HepG2 (cell line): Measurements from ENCODE around the gene CLRN2. TPM values are rescaled to one million over a fixed set of nuclear protein-coding genes. Genes with fewer than 3 reads are reported as not detected.

Experiments used
- ATAC-seq: fragments of 200-7000 bp; cut with Tn5 transposase; 3 replicates; pipeline ENCODE4 v1.9.1; 2020; ENCODE audit warnings: mild to moderate bottlenecking, moderate library complexity
- Bru-seq: library from RNA; stranded (reverse); fragments of 400-500 nt; gene quantifications from one replicate; lab custom pipeline; 2021; lab: Mats Ljungman, UMichigan
- BruChase-seq, 2 experiments: library from RNA; stranded (reverse); fragments of 400-500 nt; gene quantifications; one replicate each; lab custom pipeline; 2021; lab: Mats Ljungman, UMichigan
- BruUV-seq: library from RNA; stranded (reverse); fragments of 400-500 nt; replicated peaks from 2 replicates; lab custom pipeline; 2021; lab: Mats Ljungman, UMichigan
- CTCF ChIA-PET: fragments of 300-600 bp; formaldehyde crosslinking; extraction: SDS; loops from one replicate; lab custom pipeline; 2021; ENCODE audit warnings: low total read pairs, inconsistent platforms, low intra/inter-chr PET ratio; lab: Yijun Ruan, JAX
- POLR2A ChIA-PET: fragments of 350-600 bp; sonication (Branson Sonifier 250); formaldehyde crosslinking; loops from one replicate; lab custom pipeline; 2020; ENCODE audit warnings: antibody characterized with exemption, inconsistent platforms; lab: Yijun Ruan, JAX
- DNase-seq: peaks from one replicate; pipeline ENCODE4 v3.0.0-alpha.2; 2015; ENCODE audit warnings: low spot score
- FAIRE-seq: peaks from 3 replicates; lab custom pipeline; 2011; peaks lifted over from hg19 to GRCh38; lab: Jason Lieb, UNC
- H2AFZ ChIP-seq: one replicate; pipeline ENCODE4 v1.6.1; 2011; ENCODE audit warnings: low read length, inconsistent platforms
- H3K27ac ChIP-seq: fragments of 300-600 bp; 3 replicates; pipeline ENCODE4 v1.8.0; 2011; ENCODE audit warnings: mixed run types, mild to moderate bottlenecking, mixed read lengths, low read length, inconsistent platforms; ENCODE audit not compliant: insufficient read depth; ENCODE audit errors: extremely low read length
- H3K27me3 ChIP-seq, 2 experiments: fragments of 200-600 bp in 1 of 2; 2 replicates in 1 of 2; 3 replicates in 1 of 2; pipeline versions ENCODE4 v1.6.0 to v1.8.0; 2011; ENCODE audit warnings: low read length in 2 of 2, mild to moderate bottlenecking in 2 of 2, moderate library complexity in 2 of 2, inconsistent platforms in 1 of 2; ENCODE audit not compliant: insufficient read depth in 2 of 2, control insufficient read depth in 1 of 2
- H3K36me3 ChIP-seq, 2 experiments: fragments of 200-600 bp in 1 of 2; replicated peaks in 1 of 2; 2 replicates in 1 of 2; 3 replicates in 1 of 2; pipeline versions ENCODE4 v1.5.1 to v1.8.0; 2011; ENCODE audit warnings: low read length in 2 of 2, inconsistent platforms in 1 of 2; ENCODE audit not compliant: insufficient read depth in 2 of 2, control insufficient read depth in 1 of 2
- H3K4me1 ChIP-seq: 2 replicates; pipeline ENCODE4 v1.5.1; 2012; ENCODE audit warnings: low read length, inconsistent platforms; ENCODE audit not compliant: insufficient read depth
- H3K4me2 ChIP-seq: 2 replicates; pipeline ENCODE4 v1.6.0; 2011; ENCODE audit warnings: low read depth, low read length, inconsistent platforms
- H3K4me3 ChIP-seq, 3 experiments: fragments of 200-600 bp in 1 of 3; sonication (generic), shearing (Covaris generic) in 1 of 3; replicated peaks in 1 of 3; 2 replicates each; pipeline ENCODE4 v1.5.1; 2011 to 2016; ENCODE audit warnings: low read length in 3 of 3, inconsistent platforms in 2 of 3, low read depth in 2 of 3, mild to moderate bottlenecking in 2 of 3, control low read depth in 1 of 3, mixed read lengths in 1 of 3; ENCODE audit not compliant: insufficient read depth in 1 of 3
- H3K79me2 ChIP-seq: one replicate; pipeline ENCODE4 v1.6.1; 2011; ENCODE audit warnings: low read length, inconsistent platforms; ENCODE audit not compliant: insufficient read depth
- H3K9ac ChIP-seq: 2 replicates; pipeline ENCODE4 v1.6.0; 2011; ENCODE audit warnings: mild to moderate bottlenecking, low read depth, low read length, inconsistent platforms; ENCODE audit not compliant: insufficient read depth
- H3K9me3 ChIP-seq: 2 replicates; pipeline ENCODE4 v1.5.1; 2012; ENCODE audit warnings: mild to moderate bottlenecking, low read length
- H4K20me1 ChIP-seq: 2 replicates; pipeline ENCODE4 v1.6.0; 2011; ENCODE audit warnings: inconsistent platforms, mild to moderate bottlenecking, low read length, moderate library complexity; ENCODE audit not compliant: insufficient read depth
- NFE2L1 ChIP-seq: sonication (generic); formaldehyde crosslinking; IDR thresholded peaks from 2 replicates; pipeline ENCODE4 v1.4.0; 2020; ENCODE audit warnings: missing genetic modification reagents, mild to moderate bottlenecking, borderline replicate concordance
- RBAK ChIP-seq: sonication (generic); formaldehyde crosslinking; IDR thresholded peaks from 2 replicates; pipeline ENCODE4 v1.5.1; 2020; ENCODE audit warnings: mild to moderate bottlenecking, missing genetic modification reagents
- SRSF4 ChIP-seq: fragments of 200-400 bp; formaldehyde crosslinking; IDR thresholded peaks from one replicate; pipeline ENCODE4 v1.6.1; 2018; ENCODE audit warnings: mild to moderate bottlenecking, low read depth, low read length, moderate library complexity; ENCODE audit not compliant: poor library complexity, severe bottlenecking
- SSRP1 ChIP-seq: IDR thresholded peaks from 2 replicates; pipeline ENCODE4 v1.6.1; 2016; ENCODE audit warnings: control low read depth
- ZBTB42 ChIP-seq: sonication (generic); formaldehyde crosslinking; IDR thresholded peaks from 2 replicates; pipeline ENCODE4 v1.5.0; 2020; ENCODE audit warnings: mild to moderate bottlenecking, missing genetic modification reagents
- ZNF30 ChIP-seq: sonication (generic); formaldehyde crosslinking; IDR thresholded peaks from 2 replicates; pipeline ENCODE4 v1.5.0; 2020; ENCODE audit warnings: mild to moderate bottlenecking, missing genetic modification reagents
- ZNF33B ChIP-seq: sonication (generic); formaldehyde crosslinking; IDR thresholded peaks from 2 replicates; pipeline ENCODE4 v1.5.1; 2020; ENCODE audit warnings: mild to moderate bottlenecking, missing genetic modification reagents
- ZNF343 ChIP-seq: sonication (generic); formaldehyde crosslinking; IDR thresholded peaks from 2 replicates; pipeline ENCODE4 v1.4.0; 2020; ENCODE audit warnings: mild to moderate bottlenecking, missing genetic modification reagents
- ZNF607 ChIP-seq: sonication (generic); formaldehyde crosslinking; IDR thresholded peaks from 2 replicates; pipeline ENCODE4 v1.5.1; 2020; ENCODE audit warnings: missing genetic modification reagents, mild to moderate bottlenecking, borderline replicate concordance
- ZSCAN22 ChIP-seq: sonication (generic); formaldehyde crosslinking; IDR thresholded peaks from 2 replicates; pipeline ENCODE4 v1.4.0; 2020; ENCODE audit warnings: mild to moderate bottlenecking, missing genetic modification reagents
- WGBS: methylation state at CpG from one replicate; pipeline ENCODE4 v1.1.6; 2017; ENCODE audit warnings: low lambda C conversion rate; 5-methylcytosine and 5-hydroxymethylcytosine counted together
- in situ Hi-C: cut with HindIII; loops from 2 replicates; pipeline ENCODE4 v1.10.0; 2017; ENCODE audit warnings: low pct_unique_long_range_greater_than_20kb; ENCODE audit not compliant: extremely low pct_ligation_motif_present
- intact Hi-C: fragments of 100-400 bp; cut with micrococcal nuclease; formaldehyde crosslinking; loops from one replicate; pipeline ENCODE4 v1.10.0; 2022; ENCODE audit not compliant: unreplicated experiment
- long read RNA-seq, 2 experiments: library from RNA in 1 of 2; library from polyadenylated mRNA in 1 of 2; stranded (forward) in 1 of 2; unstranded in 1 of 2; transcript quantifications; one replicate each; pipeline ENCODE4 v2.0.0, GENCODE V29; 2019 to 2022
- polyA minus RNA-seq, 3 experiments: library from RNA; depleted of rRNA, polyadenylated mRNA; stranded (reverse); fragments of >200 nt; gene quantifications; 2 replicates each; pipeline ENCODE4 v1.2.3, GENCODE V29; 2011; ENCODE audit warnings: low replicate concordance in 1 of 3
- polyA plus RNA-seq, 8 experiments: library from polyadenylated mRNA; depleted of rRNA in 3 of 8; stranded (reverse) in 7 of 8; unstranded in 1 of 8; fragments of >200 nt; fragmentation: Illumina TruSeq in 4 of 8; extraction: Trizol in 4 of 8; gene quantifications; 2 replicates each; pipeline versions ENCODE4 v1.2.1 to v1.2.3, GENCODE V29; 2011 to 2016; ENCODE audit warnings: low read depth in 4 of 8, missing spikeins in 1 of 8, mixed read lengths in 1 of 8; ENCODE audit not compliant: insufficient read depth in 1 of 8
- total RNA-seq, 5 experiments: library from RNA; depleted of rRNA; stranded (reverse); fragments of >200 nt; fragmentation: Illumina TruSeq; extraction: Trizol; gene quantifications; 2 replicates each; pipeline ENCODE4 v1.2.3, GENCODE V29; 2016; ENCODE audit warnings: low read depth in 1 of 5
- TF ChIP-seq, protein P1 (sequence below), 2 experiments: fragments of 450-650 bp in 1 of 2; sonication (generic) in 1 of 2; formaldehyde crosslinking in 1 of 2; IDR thresholded peaks; 2 replicates each; pipeline versions ENCODE4 v1.6.1 to v1.8.0; 2016 to 2022; ENCODE audit warnings: antibody characterized with exemption in 1 of 2, mild to moderate bottlenecking in 1 of 2, missing genetic modification reagents in 1 of 2

The CLRN2 gene, protein sequence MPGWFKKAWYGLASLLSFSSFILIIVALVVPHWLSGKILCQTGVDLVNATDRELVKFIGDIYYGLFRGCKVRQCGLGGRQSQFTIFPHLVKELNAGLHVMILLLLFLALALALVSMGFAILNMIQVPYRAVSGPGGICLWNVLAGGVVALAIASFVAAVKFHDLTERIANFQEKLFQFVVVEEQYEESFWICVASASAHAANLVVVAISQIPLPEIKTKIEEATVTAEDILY
- not detected in 2 replicates for total RNA-seq (2016; rRNA removed; fragmentation: Illumina TruSeq; extraction: Trizol)
- total RNA-seq (2016; cell fraction: cytosol; rRNA removed; fragmentation: Illumina TruSeq; extraction: Trizol; ENCODE audit: low read depth): not detected in 2 replicates
- not detected in 2 replicates for total RNA-seq (2016; cell fraction: insoluble cytoplasmic fraction; rRNA removed; fragmentation: Illumina TruSeq; extraction: Trizol)
- total RNA-seq (2016; cell fraction: membrane; rRNA removed; fragmentation: Illumina TruSeq; extraction: Trizol): not detected in 2 replicates
- total RNA-seq (2016; cell fraction: nucleus; rRNA removed; fragmentation: Illumina TruSeq; extraction: Trizol): not detected in 2 replicates
- polyA plus RNA-seq (2011; rRNA removed): not detected in 2 replicates
- not detected in 2 replicates for polyA plus RNA-seq (2011; cell fraction: cytosol; rRNA removed)
- 0.31 TPM in 1 of 2 replicates, not detected in the other for polyA plus RNA-seq (2011; cell fraction: nucleus; rRNA removed)
- 0.27 TPM in 1 of 2 replicates, not detected in the other for polyA plus RNA-seq (2012)
- polyA plus RNA-seq (2016; cell fraction: cytosol; fragmentation: Illumina TruSeq; extraction: Trizol; ENCODE audit: low read depth): not detected in 2 replicates
- not detected in 2 replicates for polyA plus RNA-seq (2016; cell fraction: insoluble cytoplasmic fraction; fragmentation: Illumina TruSeq; extraction: Trizol; ENCODE audit: low read depth)
- not detected in 2 replicates for polyA plus RNA-seq (2016; cell fraction: membrane; fragmentation: Illumina TruSeq; extraction: Trizol; ENCODE audit: low read depth)
- not detected in 2 replicates for polyA plus RNA-seq (2016; cell fraction: nucleus; fragmentation: Illumina TruSeq; extraction: Trizol; ENCODE audit: insufficient read depth, low read depth)
- not detected in 2 replicates for polyA minus RNA-seq (2011; rRNA and poly(A)+ RNA removed; ENCODE audit: low replicate concordance)
- polyA minus RNA-seq (2011; cell fraction: cytosol; rRNA and poly(A)+ RNA removed): not detected in 2 replicates
- not detected in 2 replicates for polyA minus RNA-seq (2011; cell fraction: nucleus; rRNA and poly(A)+ RNA removed)
- not detected for Bru-seq, nascent RNA
- BruChase-seq, experiment 1, labeled RNA remaining after a 6-hour chase: not detected
- BruChase-seq, experiment 2, labeled RNA remaining after a 2-hour chase: not detected
- long read RNA-seq, experiment 1: 0 reads
- long read RNA-seq, experiment 2: 0 reads

DNA sequence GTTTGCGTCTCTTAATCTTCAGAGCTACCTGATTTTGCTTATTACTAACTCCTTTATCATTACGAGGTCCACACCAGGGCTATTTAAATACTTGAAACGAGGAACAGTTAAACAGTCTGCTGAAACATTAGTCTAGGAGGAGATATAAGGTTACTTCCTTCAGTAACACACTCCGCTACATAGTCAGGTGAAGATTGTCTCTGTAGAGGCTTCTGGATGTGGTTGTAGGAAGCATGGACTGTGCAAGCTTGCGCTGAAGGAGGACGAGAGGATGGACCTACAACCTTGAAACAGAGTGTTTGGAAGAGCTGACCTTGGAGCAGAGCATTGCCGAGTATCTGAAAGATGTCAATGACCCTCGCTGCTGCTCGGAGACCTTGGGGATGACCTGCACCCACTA is at the start of gene CLRN2:
TSS of gene CLRN2 (plus strand) at position 301 of the 400 bp plus-strand sequence. CDS start 102 bp downstream, outside the sequence.
- H3K4me1 ChIP-seq: peaks cover 70% of the 10 kb centered on the region
- intact Hi-C loops: loop anchor here (10.0 kb wide), 1 partner anchor 120 kb away; no protein-coding TSS in a partner anchor
- CTCF ChIA-PET: no interaction called here
- peaks cover 18% of the 10 kb centered on the region for H3K79me2 ChIP-seq
- H3K27ac ChIP-seq: peak within 1 kb of the TSS; percentile 27
- H3K4me3 ChIP-seq: peak within 1 kb of the TSS; percentile 17 to 54 (median 22)
- POLR2A ChIA-PET: no interaction called here
- H4K20me1 ChIP-seq: peaks cover 4% of the 10 kb centered on the region; the same call in 1 of the 2 replicates
- in situ Hi-C loops: no loop called here
- H3K27me3 ChIP-seq: no peaks in the 10 kb centered on the region; a peak in 1 of 5 replicates
- H3K9ac ChIP-seq: peak within 1 kb of the TSS; percentile 48; the same call in 1 of the 2 replicates
- no peak within 1 kb of the TSS for H2AFZ ChIP-seq
- no peak for ATAC-seq
- FAIRE-seq: no peak
- DNase-seq: no peak
- H3K4me2 ChIP-seq: peak within 1 kb of the TSS; percentile 71
- no TSS peak for BruUV-seq
- WGBS: 33% methylated on average over 5 of the region's 9 CpGs
- no peaks in the 10 kb centered on the region for H3K36me3 ChIP-seq
- H3K9me3 ChIP-seq: no peaks in the 10 kb centered on the region
- TF ChIP-seq ZNF33B (no peak), SSRP1 (CRISPR knock-in tag) (no peak), SRSF4 (no peak), ZNF30 (CRISPR knock-in tag) (no peak), ZNF343 (CRISPR knock-in tag) (no peak), ZBTB42 (CRISPR knock-in tag) (no peak), ZNF607 (no peak), ZSCAN22 (CRISPR knock-in tag) (no peak), RBAK (CRISPR knock-in tag) (no peak), NFE2L1 (CRISPR knock-in tag) (no peak)
- TF ChIP-seq, protein P1, sequence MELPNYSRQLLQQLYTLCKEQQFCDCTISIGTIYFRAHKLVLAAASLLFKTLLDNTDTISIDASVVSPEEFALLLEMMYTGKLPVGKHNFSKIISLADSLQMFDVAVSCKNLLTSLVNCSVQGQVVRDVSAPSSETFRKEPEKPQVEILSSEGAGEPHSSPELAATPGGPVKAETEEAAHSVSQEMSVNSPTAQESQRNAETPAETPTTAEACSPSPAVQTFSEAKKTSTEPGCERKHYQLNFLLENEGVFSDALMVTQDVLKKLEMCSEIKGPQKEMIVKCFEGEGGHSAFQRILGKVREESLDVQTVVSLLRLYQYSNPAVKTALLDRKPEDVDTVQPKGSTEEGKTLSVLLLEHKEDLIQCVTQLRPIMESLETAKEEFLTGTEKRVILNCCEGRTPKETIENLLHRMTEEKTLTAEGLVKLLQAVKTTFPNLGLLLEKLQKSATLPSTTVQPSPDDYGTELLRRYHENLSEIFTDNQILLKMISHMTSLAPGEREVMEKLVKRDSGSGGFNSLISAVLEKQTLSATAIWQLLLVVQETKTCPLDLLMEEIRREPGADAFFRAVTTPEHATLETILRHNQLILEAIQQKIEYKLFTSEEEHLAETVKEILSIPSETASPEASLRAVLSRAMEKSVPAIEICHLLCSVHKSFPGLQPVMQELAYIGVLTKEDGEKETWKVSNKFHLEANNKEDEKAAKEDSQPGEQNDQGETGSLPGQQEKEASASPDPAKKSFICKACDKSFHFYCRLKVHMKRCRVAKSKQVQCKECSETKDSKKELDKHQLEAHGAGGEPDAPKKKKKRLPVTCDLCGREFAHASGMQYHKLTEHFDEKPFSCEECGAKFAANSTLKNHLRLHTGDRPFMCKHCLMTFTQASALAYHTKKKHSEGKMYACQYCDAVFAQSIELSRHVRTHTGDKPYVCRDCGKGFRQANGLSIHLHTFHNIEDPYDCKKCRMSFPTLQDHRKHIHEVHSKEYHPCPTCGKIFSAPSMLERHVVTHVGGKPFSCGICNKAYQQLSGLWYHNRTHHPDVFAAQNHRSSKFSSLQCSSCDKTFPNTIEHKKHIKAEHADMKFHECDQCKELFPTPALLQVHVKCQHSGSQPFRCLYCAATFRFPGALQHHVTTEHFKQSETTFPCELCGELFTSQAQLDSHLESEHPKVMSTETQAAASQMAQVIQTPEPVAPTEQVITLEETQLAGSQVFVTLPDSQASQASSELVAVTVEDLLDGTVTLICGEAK (IDR thresholded peaks at IDR 0.05): no peak
- TF ChIP-seq, protein P1 (CRISPR knock-in tag; IDR thresholded peaks at IDR 0.05): no peak
